ENCODE results near the gene DYRK4. TPM values are rescaled to one million over a fixed set of nuclear protein-coding genes. Genes with fewer than 3 reads are reported as not detected.

DYRK4 gene
- total RNA-seq, 4 donors from 2014 or later = 15.3 to 48.8 (median 24.0) TPM

- no peak for TF ChIP-seq CTCF (IDR thresholded peaks at IDR 0.05; ENCODE audit: low read depth)
Observed at GRCh38 chr12:4626543-4626942, 64.5 kb downstream of the DYRK4 start.

- no peak for TF ChIP-seq CTCF (IDR thresholded peaks at IDR 0.05; ENCODE audit: low read depth)
Observed at GRCh38 chr12:4628406-4628805, 66.4 kb downstream of the DYRK4 start.

GRCh38 chr12:4630262-4630661, 68.3 kb downstream of the DYRK4 start:
- no peak for TF ChIP-seq CTCF (IDR thresholded peaks at IDR 0.05; ENCODE audit: low read depth)

- no peak for TF ChIP-seq CTCF (IDR thresholded peaks at IDR 0.05; ENCODE audit: low read depth)
Observed at GRCh38 chr12:4643747-4644146, 81.7 kb downstream of the DYRK4 start.

- TF ChIP-seq CTCF (IDR thresholded peaks at IDR 0.05; ENCODE audit: low read depth) = no peak
Observed at GRCh38 chr12:4645023-4645422, 83.0 kb downstream of the DYRK4 start.

- no peak for TF ChIP-seq CTCF (IDR thresholded peaks at IDR 0.05; ENCODE audit: low read depth)
Observed at GRCh38 chr12:4648104-4648500, 86.1 kb downstream of the DYRK4 start.

- no peak for TF ChIP-seq CTCF (IDR thresholded peaks at IDR 0.05; ENCODE audit: low read depth)
Observed at GRCh38 chr12:4648501-4649357, 86.7 kb downstream of the DYRK4 start, which contains the start of the genes AKAP3 and NDUFA9. AKAP3 (minus strand) TSS chr12:4649051; CDS start chr12:4638196, 10,855 bp downstream. NDUFA9 (plus strand) TSS chr12:4649114; CDS start chr12:4649127, 13 bp downstream.

Data from subcutaneous adipose tissue (tissue), 4 donors.